Cerebellar nuclear complex (tissue), 1 donor: ENCODE measurements around the gene MAPK10.
"Not testable (repeated sequence)": the region's sequence is repeated elsewhere in the genome, so short reads cannot be mapped to it uniquely, and the experiment has no call there.

ENCODE experiments used
- DNase-seq, 2 experiments: peaks; one replicate each; lab custom pipeline; 2025; lab: John Stamatoyannopoulos, UW

The MAPK10 gene

GRCh38 chr4:85968945-85969819 is 390.7 kb downstream of the MAPK10 start:
- DNase-seq = no peak

DNA sequence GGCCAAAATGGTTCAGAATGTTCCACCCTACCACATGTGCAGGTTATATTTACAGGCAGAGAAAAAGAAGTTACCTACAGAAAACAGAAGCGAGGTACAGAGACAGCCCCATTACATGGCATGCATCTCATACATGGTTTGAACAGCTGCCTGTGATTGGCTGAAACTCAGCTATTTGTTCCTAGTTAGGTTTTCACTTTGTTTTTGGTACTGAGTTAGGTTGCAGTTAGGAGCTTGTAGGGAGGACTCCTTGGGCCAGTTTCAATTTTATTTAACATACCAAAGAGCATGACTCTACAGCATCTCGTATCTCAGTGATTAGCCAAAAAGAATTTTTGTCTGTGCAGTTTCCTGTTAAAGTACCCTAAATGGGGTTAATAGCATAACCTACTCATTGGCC is 392.0 kb downstream of the MAPK10 start:
- no peak for DNase-seq

- no peak for DNase-seq
Observed at GRCh38 chr4:85966373-85966772, 393.5 kb downstream of the MAPK10 start.

DNA sequence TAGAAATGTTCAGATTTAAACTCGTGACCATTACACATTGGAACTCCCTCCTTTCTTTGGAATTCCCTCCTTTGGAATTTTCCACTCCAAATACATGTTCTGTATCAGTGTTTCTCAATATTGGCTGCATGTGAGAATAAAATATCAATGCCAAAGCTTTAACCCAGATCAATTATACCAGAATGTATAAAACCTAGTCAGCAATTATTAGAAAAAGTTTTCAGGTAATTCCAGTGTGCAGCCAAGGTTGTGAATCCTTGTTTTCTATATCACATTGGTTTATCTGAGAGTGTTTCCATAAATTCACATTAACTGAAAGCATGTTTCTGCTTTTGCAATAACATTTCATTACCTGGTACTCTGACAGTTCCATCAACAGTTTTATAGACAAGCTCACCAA is 394.3 kb downstream of the MAPK10 start:
- DNase-seq = no peak

DNA sequence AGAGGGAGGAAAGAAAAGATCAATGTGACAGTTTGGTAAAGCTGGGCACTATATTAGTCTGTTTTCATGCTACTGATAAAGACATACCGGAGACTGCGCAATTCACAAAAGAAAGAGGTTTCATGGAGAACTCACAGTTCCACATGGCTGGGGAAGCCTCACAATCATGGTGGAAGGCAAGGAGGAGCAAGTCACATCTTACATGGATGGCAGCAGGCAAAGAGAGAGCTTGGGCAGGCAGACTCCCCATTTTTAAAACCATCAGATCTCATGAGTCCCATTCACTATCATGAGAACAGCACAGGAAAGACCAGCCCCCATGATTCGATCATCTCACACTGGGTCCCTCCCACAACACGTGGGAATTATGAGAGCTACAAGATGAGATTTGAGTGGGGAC is 394.8 kb downstream of the MAPK10 start:
- DNase-seq = not testable (repeated sequence)

DNA sequence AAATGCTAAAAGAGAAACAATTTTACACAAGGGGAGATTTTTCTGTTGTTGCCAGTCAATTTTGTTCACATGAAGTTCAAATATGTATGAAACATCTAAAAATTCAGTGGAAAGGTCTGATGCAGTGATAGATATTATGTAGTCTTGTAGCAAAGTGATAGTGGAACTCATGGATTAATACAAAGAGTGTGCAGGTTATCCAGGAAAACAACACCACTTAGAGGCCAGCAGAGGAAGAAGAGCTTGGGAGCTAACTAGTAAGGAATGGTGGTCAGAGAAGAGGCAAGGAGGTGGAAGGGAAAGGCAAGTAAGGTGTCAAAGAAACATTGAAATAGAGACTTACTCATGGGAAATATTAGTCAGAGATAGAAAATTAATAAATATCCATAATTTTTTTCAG is 395.6 kb downstream of the MAPK10 start:
- DNase-seq = no peak

- DNase-seq = no peak
Observed at GRCh38 chr4:85963231-85963630, 396.6 kb downstream of the MAPK10 start.

DNA sequence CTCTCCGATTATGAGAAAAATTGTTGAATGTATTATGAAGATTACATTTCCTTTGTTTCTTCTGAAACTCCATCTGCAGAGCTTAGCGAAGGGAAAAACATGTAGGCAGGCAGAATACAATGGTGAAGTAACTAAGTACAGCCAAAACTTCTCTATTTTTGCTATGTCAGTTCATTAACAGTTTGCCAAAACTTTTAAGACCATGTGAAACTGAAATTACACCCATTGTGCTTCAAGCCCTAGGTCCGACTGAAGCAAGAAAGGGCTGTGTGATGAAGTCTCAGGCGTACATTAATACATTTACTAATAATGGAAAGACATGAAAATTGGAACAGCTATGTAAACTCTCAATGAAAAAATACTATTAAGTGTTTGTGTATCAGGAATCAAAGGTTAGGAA is 398.0 kb downstream of the MAPK10 start:
- no peak for DNase-seq

DNA sequence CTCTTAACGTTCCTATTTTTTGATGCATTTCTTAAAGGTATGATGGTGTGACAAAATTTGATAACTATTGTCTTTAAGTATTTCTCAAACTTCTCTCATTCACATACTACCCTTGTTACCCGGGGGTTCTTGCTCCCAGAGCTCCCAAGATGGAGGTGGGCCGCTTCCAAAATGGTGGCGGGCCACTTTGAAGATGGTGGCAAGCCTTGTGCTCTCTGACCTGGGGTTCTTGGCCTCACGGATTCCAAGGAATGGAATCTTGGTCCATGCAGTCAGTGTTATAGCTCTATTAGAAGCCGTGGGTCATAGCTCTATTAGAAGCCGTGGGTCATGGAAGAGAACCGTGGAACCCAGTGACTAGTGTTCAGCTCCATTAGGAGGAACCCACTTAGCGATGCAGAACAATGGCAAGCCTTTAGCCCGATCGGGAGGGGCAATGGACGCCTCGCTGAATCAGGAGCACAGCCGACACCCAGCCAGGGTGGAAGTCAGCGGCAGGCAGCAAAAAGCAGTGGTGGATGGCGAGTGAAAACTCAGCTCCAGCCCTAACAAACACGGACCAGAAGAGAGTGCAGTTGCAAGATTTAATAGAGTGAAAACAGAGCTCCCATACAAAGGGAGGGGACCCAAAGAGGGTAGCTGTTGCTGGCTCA is 403.4 kb downstream of the MAPK10 start:
- no peak for DNase-seq

GRCh38 chr4:85955620-85956292 is 404.1 kb downstream of the MAPK10 start:
- no peak for DNase-seq

GRCh38 chr4:85953651-85954018 is 406.2 kb downstream of the MAPK10 start:
- no peak for DNase-seq

GRCh38 chr4:85952972-85953650 is 406.7 kb downstream of the MAPK10 start:
- DNase-seq = no peak

DNA sequence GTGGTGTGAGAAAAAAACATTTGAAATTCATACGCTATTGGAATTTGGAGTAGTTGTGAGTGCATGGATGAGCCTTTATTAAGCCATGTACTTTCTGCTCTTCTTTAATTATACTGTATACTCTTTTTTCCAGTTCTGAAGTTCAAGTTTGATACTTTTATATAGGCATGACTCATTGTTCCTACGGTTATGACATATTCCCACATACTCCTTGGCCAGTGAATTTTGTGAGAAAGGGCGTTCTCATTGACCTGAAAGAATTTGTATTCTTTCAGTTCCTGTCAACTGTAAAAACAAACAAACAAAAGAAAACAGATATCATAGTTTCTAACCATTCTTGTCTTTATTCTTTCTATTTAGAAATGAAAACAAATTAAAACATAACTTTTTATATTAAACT is 407.3 kb downstream of the MAPK10 start:
- no peak for DNase-seq

DNA sequence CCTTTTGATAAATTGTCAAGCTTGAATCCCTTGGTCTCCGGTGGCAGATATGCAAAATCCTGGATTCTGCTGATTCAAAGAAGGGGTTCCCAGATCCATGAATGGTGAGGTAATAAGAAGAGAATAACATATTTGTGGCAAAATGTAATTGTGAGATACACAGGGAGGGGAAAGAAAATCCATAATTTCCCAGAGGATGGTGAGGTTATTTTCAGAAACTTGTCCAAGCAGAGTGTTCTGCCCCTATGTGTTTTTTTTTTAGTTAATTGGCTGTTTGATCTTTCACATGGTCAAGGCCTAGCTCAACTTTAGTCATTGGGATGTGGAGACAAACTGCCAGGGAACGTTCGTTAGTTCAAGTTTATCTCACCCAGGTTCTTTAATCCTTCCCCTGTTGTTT is 408.8 kb downstream of the MAPK10 start:
- DNase-seq = no peak

DNA sequence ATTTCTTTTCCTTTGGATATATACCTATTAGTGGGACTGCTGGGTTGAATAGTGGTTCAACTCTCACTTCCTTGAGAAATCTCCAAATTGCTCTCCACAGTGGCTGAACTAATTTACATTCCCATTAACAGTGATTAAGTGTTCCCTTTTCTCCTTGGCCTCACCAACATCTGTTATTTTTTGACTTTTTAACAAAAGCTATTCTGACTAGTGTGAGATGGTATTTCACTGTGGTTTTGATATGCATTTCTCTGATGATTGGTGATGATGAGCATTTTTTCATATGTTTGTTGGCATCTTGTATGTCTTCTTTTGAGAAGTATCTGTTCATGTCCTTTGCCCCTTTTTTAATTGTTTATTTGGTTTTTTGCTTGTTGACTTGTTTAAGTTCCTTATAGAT is 413.0 kb downstream of the MAPK10 start:
- DNase-seq = no peak

DNA sequence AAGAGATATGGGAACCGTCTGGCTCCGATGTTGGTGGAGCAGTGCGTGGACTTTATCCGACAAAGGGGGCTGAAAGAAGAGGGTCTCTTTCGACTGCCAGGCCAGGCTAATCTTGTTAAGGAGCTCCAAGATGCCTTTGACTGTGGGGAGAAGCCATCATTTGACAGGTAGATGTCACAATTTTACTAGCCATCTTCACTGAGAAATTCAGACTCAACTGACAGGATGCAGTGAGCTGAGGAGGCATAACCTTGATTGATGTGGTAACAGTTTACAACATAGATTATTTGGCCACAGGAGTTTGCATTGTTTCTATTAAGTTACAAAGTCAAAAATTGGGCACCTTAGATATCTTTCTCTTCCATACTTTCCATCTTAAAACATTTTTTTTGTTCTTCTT is 417.7 kb downstream of the MAPK10 start:
- no peak for DNase-seq

- DNase-seq = no peak
Observed at GRCh38 chr4:85940151-85940550, 419.7 kb downstream of the MAPK10 start.
